GM06990 (cell line): ENCODE data around the gene BEAN1.
A peak's percentile ranks its signal among the peaks of the same experiment; 100 is the strongest.

Experiments used
- DNase-seq: peaks from one replicate; pipeline ENCODE4 v3.0.0-alpha.2; 2011; ENCODE audit not compliant: insufficient read length; ENCODE audit errors: extremely low read depth
- H3K27me3 ChIP-seq: replicated peaks from 2 replicates; pipeline ENCODE4 v1.6.0; 2011; ENCODE audit warnings: low read length; ENCODE audit not compliant: control insufficient read depth, insufficient read depth
- H3K36me3 ChIP-seq: 2 replicates; pipeline ENCODE4 v1.5.1; 2011; ENCODE audit warnings: low read length; ENCODE audit not compliant: control insufficient read depth, insufficient read depth
- H3K4me3 ChIP-seq: replicated peaks from 2 replicates; pipeline ENCODE4 v1.5.1; 2011; ENCODE audit warnings: low read depth, mild to moderate bottlenecking, control low read depth, low read length
- TF ChIP-seq, protein P1 (sequence below): IDR thresholded peaks from 2 replicates; pipeline ENCODE4 v1.5.1; 2011; ENCODE audit warnings: low read length, control low read depth, mild to moderate bottlenecking, inconsistent platforms; ENCODE audit not compliant: insufficient read depth, poor library complexity, severe bottlenecking

BEAN1 gene

DNA sequence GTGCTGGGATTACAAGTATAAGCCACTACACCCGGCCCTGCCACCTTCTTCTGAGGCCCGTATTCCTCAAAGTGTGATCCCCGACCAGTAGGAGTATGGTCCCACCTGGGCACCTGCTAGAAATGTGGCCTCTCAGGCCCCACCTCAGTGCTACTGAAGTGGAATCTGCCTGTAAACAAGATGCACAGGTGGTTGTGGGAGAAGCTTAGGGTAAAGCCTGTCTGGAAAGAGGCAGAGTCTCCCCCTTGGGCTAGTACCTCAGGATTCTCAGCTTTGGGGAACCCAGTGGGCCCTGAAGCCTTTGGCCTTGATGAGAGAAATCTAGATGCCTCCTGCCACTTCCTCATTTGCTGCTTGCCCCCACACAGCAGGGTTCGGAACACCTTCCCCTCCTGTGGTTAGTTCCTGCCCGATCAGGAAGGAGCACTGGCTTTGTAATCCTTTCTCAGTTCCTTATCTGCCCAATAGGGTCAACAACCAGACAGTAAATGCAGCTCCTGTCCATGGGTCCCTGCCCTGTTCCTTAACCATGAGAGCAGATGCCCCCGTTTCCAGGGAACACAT lies 97.6 kb downstream of the BEAN1 start:
- no peak overlapping the region for H3K4me3 ChIP-seq
- peak; percentile 79 for DNase-seq
- TF ChIP-seq, protein P1, sequence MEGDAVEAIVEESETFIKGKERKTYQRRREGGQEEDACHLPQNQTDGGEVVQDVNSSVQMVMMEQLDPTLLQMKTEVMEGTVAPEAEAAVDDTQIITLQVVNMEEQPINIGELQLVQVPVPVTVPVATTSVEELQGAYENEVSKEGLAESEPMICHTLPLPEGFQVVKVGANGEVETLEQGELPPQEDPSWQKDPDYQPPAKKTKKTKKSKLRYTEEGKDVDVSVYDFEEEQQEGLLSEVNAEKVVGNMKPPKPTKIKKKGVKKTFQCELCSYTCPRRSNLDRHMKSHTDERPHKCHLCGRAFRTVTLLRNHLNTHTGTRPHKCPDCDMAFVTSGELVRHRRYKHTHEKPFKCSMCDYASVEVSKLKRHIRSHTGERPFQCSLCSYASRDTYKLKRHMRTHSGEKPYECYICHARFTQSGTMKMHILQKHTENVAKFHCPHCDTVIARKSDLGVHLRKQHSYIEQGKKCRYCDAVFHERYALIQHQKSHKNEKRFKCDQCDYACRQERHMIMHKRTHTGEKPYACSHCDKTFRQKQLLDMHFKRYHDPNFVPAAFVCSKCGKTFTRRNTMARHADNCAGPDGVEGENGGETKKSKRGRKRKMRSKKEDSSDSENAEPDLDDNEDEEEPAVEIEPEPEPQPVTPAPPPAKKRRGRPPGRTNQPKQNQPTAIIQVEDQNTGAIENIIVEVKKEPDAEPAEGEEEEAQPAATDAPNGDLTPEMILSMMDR, result peak; percentile 3
- no peaks in the 10 kb centered on the region; the same call in 1 of the 2 replicates for H3K27me3 ChIP-seq
- H3K36me3 ChIP-seq, result no peaks in the 10 kb centered on the region; the same call in 1 of the 2 replicates

DNA sequence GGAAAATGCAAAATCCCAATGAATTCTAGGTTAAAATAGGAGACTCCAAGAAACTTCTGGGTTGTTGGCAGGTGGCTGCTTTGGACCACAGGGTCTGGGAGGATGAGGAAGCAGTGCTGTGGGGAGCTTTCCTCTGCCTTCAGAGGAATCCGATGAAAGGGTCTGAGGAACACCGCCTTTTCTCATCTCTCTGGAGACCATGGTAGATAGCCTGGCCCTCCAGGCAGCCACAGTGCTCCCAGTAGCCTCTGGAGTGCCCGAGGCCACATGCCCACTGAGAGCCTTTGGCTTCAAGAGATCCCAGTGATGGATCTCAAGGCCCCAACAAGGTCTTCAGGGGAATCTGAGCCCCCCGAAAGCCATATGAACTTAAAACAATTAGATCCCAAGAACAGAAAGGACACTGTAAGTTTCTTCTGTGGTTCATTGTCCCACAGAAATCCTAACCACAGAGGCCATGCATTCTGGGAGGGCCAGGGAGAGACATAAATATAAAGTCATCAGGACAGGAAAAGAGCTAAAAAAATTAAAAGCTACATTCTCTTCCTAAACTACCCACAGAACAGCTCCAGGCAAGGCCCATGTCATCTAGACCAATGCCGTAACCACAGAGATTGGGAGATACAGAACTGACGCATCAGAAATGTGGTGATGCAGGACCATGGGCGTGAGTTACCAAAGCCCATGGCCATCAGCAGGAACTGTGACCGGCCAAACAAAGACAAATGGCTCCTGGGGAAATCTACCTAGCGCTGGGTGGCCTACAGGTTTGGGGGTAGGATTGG lies 98.5 kb downstream of the BEAN1 start:
- TF ChIP-seq, protein P1, result no peak

DNA sequence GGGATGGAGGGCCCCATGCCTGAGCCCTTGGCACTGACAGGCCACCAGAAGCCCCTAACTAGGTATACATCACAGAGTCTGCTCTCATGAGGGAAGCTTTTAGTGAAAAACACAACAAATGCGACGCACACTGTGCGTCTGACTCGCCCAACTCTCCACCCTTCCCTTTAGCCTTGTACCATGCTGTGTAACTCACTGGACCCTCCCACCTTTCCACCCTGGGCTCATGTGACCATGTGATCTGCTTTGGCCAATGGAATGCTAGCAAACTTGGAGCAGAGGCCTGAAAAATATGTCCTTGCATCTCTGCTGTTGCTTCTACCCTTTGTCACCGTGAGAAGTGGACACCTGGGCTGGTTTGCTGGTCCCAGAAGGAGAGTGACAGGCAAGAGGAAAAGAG lies 101.2 kb downstream of the BEAN1 start:
- Histone ChIP-seq H3K27me3 (no peaks in the 10 kb centered on the region; the same call in 1 of the 2 replicates), H3K4me3 (no peak overlapping the region), H3K36me3 (no peaks in the 10 kb centered on the region; the same call in 1 of the 2 replicates)
- TF ChIP-seq, protein P1, result no peak
- no peak for DNase-seq

More for the DNA sequence above, 98.5 kb downstream of the BEAN1 start:
- no peaks in the 10 kb centered on the region; the same call in 1 of the 2 replicates for H3K27me3 ChIP-seq
- H3K36me3 ChIP-seq, result no peaks in the 10 kb centered on the region; the same call in 1 of the 2 replicates
- no peak overlapping the region for H3K4me3 ChIP-seq
- no peak for DNase-seq

DNA sequence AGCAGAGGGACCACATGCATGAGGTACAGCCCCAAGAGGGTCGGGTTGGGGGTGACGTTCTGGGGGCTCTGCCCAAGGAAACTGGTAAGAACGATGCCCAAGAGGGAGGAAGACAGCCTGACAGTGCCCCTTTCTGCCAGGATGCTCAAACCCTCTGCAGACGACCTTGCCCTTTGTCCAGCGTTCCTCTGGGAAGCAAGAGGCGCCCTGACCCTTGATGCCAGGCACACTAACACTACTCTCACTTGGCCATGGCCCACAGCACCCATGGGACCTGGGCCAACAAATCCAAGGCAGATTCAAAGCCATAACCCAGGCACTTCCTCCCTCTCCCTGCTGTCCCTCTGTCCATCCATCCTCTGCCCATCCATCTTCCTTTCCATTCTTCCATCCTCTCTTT lies 102.4 kb downstream of the BEAN1 start:
- no peak for DNase-seq
- Histone ChIP-seq H3K27me3 (no peaks in the 10 kb centered on the region; the same call in 1 of the 2 replicates), H3K36me3 (no peaks in the 10 kb centered on the region; the same call in 1 of the 2 replicates), H3K4me3 (no peak overlapping the region)
- TF ChIP-seq, protein P1, result no peak
